ENCODE measurements around the gene LRCOL1.

Gene LRCOL1

DNA sequence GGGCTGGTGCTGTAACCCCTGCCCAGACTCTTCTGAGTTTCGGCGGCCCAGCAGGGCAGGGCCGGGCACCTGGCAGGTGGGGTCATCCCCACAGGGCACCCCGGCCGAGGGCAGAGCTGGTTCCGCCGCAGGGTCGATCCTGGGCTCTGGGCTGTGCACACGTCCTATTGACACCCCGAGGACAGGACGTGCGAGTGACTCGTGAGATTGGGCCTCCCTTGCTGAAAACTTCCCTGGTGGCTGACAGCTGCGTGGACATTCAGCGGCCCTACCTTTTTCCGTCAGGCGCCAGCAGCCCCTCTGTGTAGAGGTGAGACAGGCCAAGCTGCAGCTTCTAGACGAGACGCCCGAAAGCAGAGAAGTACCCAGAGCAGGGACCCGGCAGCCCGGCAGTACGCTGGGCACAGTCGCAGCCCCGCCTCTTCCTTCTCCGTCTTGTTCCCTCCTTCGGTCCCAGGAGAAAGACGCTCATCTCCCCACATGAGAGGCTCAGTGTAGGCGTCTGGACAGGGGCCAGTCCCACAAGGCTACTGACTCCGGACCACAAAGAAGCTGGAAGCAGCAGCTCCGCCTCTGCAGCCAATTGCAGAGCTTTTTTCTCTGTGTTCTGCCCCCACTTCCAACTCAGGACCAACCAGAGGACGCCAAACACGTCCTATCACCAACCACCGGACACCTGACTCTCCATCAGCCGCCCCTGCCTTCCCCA lies at the start of gene LRCOL1:
Gene LRCOL1 (minus strand): TSS at position 532 of the 709 bp plus-strand sequence. CDS start 4,331 bp downstream, outside the sequence.
- peak in 1 of 2 experiments; percentile 47 for DNase-seq

DNA sequence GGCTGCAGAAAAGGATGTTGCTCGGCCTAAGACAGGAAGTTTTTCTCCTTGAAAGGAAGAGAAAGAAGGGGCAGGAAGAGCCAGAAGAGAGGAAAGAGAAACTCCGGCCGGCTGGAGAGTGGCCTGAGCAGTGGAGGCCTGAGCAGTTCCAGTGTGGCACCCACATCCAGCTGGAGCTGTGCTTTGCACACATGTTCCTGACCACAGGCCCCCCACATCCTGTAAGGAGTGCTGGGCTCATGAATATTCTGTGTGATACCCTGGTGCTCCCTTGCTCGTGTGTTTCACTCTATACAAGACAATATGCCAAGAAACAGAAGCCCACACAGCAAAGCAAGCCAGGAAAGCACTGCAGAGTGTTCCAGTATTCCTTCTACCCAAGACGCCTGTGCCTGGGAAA lies 49.7 kb upstream of the LRCOL1 start:
- DNase-seq: no peak

DNA sequence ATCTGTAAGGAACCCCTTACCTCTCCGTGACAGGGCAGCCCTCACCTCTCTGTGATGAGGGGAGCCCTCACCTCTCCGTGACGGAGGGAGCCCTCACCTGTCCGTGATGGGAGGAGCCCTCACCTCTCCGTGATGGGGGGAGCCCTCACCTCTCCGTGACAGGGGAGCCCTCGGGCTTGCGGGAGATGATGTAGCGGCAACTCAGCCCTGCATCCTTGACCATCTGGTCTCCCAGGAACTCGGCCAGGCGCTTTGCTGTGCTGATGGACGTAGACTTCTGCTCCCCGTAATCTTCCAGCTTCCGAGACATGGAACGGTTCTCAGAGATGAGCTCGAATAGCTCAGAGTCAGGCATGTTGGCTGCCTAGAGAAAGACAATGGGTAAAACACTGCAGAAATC lies 48.8 kb upstream of the LRCOL1 start:
- DNase-seq: no peak

DNA sequence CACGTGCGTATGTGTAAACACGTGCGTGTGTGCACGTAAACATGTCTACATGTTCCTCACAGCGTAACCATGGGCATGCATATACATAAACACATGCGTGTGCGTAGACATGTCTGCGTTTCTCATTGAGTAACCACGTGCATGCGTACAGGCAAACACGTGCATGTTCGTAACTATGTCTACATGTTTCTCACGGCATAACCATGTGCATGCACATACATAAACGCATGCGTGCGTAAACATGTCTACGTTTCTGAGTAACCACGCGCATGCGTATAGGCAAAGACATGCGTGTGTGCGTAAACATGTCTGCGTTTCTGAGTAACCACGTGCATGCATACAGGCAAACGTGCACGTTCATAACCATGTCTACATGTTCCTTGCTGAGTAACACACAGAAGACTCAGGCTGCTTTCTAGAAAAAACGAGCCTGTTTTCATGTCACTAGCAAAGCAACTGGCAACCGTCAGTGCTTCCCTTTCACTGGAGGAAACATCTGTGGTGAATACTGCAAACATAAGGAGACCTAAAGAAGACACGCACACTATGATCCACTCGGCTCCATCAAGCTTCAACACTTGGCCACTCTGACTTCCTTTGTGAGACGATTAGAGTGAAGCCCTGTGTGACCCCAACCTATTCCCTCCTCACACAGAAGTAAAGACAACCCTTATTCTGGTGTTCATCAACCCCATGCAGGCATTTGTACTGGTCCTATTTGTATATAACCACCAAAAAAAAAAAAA lies 47.9 kb upstream of the LRCOL1 start:
- no peak for DNase-seq

DNA sequence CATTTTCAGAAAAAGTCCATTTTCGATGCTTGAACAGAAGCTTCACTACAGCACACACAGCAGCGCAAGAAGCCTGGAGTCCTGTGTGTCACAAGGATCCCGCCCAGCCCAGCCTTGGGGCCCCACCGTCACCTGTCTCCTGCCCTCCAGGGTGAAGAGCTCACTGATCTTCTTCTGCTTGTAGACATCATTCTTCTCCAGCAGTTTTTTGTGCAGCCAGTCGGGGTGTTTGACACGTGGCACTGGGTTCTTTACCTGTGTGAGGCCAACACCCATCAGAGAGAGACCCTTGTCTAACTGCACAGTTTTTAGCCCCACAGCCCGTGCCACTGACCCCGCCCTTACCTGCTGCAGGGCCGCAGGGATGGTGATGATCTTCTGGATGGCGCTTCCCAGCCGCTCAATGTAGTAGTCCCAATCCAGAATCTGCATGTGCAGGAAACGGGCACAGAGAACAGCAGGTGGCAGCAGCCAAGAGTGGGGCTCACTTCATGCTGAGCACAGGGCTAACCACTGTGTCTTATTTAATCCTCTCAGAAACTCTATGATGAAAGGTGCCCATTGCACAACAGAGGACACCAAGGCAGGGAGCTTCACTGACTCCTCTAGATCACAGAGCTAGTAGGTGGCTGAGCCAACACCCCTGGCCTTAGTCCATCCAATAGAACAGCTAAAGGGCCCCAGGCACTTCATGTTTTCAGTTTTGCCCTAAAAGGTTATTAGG lies 46.8 kb upstream of the LRCOL1 start:
- DNase-seq: no peak

DNA sequence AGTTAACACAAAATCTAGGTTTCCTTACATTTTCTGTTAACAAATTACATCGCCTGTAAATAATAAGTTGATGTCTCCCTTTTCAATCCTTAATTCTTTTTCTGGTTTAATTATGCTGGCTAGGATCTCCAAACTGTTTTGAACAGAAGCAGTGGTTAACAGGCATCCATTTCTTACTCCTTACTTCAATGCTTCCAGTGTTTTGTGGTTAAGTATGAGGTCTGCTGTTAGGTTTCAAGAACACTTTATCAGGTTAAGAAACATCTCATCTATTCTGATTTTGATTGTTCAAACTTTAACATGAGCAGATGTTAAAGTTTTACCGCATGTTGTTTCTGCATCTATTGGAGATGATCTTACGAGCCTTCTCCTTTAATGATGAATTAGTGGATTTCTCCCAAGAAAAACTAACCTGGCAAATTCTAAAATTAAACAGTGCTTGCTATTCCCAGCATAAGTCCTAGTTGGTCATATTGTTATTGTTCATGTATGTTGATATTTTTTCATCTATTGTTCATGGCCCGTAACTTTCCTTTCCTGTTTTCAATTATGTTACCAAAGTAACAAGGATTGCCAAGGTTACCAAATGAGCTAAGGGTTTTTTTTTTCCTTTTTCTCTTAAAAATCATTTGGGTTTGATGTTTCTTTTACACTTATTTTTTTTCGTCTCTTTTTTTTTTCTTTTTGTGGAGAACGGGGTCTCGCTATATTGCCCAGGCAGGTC lies 43.3 kb upstream of the LRCOL1 start:
- no peak for DNase-seq

DNA sequence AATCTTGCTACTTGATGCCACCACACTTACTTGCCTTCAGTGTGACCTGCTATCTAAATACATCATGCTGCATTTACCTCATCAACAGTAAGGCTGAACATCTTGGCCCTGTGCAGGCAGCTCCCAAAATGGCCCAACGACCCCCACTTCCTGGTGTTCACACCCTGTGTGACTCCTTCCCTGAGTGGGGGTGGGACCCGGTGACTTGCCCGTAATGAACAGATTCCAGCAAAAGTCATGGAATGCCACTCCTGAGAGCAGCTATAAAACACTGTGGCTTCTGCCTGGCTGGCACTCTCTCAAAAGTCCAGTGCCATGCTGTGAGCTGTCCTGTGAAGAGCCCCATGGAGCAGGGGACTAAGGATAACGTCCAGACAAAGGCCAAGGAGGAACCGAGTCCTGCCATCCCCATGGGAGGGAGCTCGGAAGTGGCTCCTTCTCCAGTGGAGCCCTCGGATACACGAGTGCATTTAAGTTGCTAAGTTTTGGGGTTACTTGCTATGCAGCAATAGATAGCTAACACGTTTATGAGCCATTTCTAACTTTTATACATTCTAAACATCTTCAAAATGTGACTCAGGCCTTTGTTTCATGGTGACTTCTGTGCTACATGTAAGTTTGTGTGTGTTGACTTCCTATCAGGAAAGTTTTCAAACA lies 41.2 kb upstream of the LRCOL1 start:
- no peak for DNase-seq

DNA sequence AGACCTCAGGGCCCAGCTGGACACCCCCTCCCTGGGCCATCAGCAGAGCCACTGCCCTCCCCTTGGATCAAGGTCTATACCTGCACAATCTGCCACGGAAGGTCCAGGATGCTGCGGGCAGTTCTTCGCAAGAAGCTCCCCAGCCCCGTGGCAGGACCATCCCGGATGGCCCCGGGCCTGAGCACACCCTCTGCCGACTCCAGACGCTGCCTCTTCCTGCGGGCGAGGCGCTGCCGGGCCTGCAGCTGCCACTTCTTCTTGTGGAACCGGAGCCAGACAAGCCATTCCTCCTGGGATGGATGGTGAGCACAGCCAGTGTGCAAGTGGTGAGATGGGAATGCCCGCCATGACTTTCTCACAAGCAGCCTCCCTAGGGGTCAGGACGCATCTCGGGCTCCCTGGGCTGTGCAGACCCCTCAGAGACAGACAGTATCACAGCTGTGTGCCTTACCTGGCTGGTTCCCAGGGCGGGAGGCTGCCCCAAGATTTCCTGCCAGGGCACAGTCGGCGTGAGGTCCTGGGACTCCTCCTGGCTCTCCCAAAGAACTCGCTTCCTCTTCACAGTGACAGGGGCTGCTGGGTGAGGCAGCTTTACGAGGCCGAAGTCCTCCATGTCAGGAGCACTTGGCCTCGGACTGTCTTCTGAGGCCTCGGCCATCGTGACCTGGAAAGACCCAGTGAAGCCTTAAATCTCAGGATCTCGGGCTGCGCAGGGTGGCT lies 39.0 kb upstream of the LRCOL1 start:
- DNase-seq: no peak

DNA sequence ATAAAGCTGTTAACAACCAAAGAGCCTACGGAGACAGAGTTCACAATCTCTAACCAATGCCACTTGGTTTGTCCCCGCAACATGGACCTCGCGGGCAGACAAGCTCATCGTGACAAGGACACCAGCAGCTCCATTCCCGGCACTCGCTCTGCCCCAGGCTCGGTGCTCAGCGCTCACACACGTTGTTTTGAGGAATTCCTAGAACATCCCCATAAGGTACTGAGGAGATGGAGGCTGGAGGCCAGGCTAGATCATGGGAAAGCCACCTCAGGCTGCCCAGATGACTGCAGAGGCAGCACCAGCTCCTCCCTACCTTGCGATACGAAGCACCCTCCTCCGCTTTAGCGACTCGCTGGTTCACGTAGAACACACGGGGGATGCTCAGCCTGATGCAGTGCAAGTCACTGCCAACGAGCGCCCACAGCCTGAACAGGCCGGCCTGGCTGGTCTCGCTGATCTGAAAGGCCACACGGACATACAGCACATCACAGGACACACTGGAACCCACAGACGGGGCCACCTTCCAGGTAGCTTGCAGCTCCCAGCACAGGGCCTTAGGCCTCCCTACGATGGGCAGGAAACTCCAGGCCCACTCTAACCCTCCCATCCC lies 38.3 kb upstream of the LRCOL1 start:
- no peak for DNase-seq

DNA sequence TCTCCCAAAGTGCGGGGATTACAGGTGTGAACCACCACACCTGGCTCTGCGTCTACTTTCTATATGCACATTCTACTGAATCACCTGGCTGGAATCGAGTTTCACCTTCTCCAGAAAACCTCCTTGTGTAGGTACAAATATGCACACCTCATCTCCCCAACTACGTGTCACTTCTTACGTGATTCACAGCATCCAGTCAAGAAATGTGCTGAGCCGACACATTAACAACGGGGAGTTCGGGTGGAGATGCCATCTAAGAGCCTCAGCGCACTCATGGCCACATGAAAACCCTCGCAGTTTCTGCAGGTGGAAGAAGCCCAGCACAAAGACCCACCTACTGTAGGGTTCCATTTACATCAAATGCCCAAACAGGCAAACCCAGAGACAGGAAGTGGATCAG lies 37.5 kb upstream of the LRCOL1 start:
- no peak for DNase-seq

DNA sequence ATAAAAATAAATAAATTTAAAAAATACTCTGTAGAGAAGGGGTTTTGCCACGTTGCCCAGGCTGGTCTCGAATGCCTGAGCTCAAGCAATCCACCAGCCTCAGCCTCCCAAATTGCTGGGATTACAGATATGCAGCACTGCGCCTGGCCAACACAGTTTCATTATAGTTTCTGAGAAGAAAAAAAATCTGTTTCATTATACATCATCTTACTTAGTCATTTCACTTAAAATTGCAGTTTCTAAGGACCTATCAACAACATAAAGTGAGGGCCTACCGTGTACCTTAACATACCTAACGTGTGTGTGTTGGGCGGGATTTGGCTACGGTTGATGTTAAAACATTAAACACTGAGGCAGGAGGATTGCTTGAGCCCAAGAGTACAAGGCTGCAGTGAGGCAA lies 36.5 kb upstream of the LRCOL1 start:
- no peak for DNase-seq

DNA sequence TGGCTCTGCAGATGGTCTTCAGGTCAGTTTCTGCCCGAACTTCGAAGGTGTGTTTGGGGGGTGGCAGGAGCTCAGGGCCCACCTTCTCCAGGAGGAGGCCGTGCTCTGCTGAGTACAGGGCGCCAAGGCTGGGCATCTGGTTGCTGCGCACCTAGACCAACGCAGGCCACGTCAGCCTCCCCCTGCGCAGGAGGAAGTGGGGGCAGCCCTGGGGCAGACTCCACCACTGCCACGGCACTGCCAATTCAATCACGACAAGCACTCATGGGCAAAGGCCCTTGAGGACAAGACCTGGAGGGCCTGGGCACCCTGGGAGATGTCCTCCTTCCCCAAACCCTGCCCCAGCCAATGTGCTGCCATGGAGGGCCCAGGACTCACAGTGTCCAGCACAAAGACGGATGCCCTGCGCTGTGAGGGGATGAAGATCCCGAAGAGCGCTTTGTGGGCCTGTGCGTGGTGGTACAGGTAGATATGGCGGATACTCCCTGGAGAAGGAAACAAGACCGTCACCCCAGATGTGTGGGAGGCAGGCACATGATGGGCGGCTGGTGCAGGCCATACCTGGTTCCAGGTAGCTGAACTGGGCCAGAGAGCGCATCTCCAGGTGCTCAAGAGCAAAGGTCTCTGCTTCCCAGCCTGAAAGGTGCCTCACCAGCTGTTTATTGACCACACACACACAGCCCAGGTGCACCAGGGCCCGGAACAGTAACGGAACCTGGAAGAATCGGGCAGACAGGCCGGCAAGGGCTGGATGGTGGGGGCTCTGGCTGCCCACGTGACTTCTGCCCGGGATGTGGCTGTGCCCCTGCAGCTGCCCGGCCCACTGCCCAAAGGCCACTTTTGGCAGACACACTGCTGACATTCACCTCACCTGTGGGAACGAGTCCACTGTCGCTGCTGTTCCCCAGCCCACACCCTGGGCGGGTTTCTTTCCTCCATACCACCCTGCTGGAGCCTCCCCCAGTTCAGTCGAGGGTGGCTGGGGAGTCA lies 32.8 kb upstream of the LRCOL1 start:
- DNase-seq: no peak

DNA sequence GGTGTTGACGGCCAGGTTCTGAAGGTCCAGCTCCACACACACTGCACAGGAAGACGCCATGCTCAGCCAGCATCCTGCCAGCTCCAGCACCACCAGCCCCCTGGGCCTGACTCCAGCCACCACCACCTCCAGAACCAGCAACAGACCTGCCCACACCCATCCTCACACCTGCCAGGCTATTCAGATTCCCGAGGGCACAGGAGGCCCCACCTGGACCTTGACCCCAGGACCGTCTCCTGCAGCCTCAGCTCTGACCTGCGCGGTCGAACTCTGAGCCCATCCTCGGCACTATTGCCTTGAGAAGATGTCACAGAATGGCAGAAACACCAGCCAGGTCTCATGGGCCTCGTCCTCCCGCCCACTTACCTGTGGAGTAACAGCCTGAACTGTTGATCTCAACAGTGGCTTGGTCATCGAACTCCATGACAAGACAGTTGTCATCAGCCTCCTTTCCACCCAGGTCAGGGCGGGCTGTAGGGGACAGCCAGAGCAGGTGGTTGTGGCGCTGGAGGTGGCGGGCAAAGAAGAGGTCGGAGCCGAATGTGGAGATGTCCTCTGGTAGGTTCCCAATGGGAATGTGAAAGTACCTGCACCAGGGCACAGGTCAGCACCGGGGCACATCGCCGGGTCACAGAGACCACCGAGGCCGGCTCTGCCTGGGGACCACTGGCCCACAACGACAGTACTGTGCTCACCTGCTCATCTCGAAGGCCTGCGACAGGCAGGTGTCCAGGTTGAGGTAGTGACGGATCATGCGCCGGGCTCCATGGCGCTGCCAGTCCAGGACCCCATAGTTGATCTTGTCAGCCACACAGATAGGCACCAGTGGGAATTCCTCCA lies 31.6 kb upstream of the LRCOL1 start:
- no peak for DNase-seq

DNA sequence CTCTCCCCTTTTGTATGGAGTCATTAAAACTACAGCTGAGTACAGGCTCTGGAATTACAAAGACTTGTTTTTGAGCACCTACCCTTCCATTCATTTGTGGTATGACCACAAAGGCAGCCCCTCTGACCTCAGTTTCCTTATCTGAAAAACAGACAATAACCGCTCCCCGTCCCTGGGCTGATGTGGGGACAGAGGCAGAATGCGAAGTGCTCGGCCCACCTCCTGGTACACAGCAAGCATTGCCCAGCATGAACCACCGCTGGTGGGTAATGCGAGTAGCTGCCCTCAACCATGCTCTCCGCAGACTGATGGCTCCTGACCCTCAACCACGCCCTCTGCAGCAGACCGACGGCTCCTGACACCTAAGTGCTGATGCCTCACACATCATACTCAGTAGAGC lies 30.6 kb upstream of the LRCOL1 start:
- no peak for DNase-seq

DNA sequence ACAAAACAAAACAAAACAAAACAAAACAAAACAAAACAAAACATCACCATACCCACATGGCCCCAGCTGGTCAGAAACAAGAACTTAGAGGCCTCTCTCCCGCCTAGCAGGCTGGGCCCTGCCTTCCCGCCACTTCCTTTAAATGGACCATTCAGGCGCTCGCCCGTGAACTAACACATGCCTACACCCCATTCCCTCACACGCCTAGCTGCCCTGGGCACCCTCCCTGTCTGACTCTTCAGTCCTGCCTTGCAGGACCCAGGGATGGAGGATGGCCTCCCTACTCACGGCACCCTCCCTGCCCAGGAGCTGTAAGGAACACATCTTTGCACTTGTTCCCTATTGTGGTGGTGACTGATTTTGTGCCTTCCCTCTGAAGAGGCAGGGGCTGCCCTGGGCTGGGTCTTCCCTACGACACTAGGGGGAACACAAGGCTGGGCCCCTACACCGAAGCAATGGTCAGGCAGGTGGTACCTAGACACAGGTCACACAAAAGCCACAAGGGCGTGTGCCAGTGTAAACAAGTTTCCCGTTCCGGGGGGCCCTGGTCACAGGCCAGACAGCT lies 29.7 kb upstream of the LRCOL1 start:
- DNase-seq: no peak

DNA sequence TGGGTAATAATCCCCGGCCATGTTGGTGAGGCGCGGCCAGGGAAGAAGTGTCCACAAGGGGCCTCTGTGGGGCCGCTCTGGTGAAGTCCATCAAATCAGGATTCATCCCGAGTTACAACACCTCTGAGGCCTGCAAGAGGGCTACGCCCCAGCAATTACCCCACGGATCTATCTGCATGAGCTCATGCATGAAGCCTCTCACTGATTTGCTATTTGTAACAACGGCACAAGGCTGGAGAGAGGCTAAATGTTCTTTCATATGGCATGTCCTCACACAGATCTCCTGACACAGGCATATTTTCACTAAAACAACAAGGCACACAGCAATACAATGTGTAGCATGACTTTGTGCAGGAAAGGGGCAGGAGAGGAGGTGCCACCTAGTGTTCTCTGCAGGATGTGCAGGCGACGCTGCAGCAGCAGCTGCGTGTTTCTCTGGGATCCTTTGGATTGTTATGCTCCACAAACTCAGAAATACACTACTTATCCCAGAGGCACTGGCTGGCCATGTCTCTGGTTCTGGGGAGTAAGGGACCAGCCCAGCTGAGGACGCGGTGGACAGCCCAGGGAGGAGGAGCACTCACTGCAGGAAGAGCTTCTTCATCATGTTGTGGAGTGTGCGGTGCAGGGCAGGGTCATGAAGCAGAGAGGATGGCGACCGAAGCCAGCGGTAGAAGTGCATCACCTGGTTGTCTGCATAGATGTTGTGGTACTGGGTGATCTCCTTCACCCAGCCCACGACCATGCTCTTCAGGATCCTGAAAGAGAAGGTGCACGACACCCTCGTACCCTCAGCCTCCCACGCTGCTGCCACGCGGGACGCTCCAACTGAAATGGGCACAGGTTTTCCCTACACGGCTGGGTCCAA lies 28.4 kb upstream of the LRCOL1 start:
- peak in 1 of 2 experiments; percentile 36 for DNase-seq

DNA sequence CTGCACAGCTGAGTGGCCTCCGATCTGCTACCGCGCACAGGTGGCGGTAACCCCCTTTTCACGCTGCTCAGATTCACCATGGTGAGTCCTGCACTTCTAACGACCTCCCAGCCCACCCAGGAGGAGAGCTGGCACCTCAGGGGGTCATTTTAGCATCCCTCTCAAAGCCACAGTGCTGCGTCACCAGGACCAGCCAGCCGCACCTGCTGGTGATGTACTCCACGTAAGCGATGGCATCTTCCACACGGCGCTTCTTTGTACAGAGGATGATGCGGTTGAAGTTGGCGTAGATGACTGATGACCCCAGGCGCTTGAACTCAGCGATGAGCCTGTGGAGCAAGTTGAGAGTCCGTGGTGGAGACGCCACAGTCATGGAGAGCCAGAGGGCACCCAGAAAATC lies 27.4 kb upstream of the LRCOL1 start:
- DNase-seq: no peak

All from NCI-H524 (cell line).